ENCODE measurements around the gene DGKD.

The DGKD gene

DNA sequence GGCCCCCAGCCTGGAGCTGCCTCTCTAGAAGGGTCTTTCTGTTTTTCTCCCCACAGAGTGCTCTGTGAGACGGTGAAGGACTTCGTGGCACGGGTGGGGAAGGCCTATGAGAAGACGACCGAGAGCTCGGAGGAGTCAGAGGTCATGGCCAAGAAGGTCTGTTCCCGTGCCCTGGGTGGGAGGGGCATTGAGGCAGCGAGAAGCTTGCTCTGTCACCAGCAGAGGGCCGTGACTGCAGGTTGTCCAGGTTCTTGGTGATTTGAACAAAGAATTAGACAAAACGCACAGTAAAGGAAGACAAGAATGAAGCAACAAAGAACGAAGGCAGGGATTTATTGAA lies 93.9 kb downstream of the DGKD start:
- DNase-seq: no peak

DNA sequence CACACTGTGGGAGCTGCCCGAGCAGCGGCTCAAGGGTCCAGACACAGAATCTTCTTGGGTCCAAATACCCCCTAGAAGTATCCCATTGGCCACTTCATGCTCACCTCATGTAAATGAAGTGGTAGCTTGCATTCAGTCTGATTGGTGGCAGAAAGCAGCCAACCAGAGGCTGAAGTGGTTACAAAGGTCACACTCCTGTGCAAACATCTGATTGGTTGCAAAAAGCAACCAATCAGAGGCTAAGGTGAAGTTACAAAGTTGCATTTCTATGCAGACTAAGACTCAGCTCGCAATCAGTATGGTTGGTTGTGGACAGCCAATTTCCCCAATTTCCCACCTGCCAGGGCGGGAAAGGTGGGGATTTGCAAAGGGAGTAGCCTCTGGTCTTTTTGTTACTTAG lies 94.3 kb downstream of the DGKD start:
- DNase-seq: no peak

DNA sequence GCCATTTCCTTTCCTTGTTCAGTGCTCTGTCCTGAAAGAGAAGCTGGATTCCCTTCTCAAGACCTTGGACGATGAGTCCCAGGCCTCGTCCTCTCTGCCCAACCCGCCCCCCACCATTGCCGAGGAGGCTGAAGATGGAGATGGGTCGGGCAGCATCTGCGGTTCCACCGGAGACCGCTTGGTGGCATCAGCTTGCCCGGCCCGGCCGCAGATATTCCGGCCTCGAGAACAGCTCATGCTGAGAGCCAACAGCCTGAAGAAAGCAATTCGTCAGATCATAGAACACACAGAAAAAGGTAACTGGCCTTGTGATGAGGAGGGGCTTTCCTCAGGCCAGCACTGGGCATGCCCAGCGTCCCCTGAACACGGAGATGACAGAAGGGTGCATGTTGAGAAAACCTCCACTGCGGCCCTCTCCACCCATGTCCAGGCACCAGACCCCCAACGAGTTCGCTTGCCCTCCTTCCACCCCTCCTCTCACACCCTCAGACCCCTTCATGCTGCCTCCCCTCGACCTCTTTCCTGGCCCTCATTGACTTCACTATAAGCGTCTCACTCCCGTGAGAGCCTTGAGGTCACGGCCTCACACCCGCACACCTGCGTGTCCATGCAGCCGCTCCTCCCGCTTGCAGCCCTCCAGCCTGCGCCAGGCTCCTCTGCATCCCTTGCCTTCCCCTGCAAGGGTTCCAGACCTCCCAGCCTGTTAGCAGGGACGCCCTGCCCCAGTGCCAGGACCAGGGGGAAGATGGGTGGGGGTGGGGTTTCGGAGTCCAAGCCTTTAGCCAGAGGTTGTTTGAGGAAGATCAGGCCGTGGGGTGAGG lies 95.0 kb downstream of the DGKD start:
- DNase-seq: no peak

DNA sequence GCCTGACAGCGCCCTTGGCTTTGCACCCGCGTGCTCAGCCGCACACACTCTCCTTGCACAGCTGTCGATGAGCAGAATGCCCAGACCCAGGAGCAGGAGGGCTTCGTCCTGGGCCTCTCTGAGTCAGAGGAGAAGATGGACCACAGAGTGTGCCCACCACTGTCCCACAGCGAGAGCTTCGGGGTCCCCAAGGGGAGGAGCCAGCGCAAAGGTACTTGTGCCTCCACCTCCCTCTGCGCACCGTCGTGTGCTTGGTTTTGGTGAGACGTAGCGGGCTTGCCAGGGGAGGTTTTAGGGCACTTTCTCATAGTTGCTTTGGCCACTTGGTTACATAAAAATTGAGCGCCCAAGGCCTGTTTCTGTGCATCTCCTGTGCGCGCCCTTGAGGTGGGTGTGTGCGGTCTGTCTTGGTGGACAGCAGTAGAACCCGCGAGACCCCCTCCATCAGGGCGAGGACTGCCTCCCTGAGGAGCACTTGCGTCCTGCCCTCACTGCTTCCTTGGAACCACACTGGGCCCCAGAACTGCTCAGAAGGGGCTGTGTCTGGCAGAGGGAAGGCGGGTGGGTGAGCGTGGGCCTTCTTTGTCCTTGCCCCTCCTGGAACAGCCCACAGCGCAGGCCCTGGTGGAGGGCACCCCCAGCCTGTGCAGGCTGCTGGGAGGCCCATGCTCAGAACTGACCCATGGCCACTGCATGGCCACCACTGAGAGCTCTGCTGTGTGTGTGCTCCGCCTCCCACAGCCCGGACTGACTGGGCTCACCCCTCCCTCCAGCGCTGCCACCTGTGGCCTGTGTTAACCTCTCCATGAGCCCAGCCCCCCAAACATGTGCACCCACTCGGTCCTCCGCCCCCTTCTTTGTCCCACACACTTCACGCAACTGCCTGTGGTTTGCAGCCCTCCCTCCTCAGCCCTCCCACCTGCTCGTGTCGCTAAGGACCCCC lies 95.9 kb downstream of the DGKD start:
- no peak for DNase-seq

DNA sequence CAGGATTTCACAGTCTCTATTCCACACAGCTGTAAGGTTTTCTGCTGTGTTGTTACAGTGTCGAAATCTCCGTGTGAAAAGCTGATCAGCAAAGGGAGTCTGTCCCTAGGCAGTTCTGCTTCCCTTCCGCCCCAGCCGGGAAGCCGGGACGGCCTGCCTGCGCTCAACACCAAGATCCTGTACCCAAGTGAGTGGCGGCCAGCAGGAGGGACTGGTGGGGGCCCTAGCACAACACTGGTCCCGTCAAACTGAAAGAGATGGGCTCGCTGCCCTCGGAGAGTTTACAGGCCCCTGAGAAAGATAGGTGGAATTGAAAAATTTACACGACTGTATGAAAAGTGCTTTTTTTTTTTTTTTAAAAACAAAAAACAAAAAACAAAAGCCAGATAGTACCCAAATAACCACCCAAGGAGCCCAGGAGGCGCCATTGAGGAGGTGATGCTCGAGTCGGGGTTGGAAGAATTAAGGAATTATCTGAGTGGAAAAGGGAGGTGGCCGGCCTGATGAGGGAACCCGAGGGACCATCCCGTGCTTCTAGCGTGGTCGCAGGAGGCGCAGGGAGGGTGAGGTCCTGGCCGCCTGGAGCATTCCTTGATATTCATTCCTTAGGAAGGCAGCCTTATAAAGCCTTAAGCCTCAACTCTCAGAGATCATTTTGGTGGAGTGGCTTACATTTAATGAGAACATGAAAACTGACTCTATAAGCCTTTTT lies 96.7 kb downstream of the DGKD start:
- DNase-seq: no peak

DNA sequence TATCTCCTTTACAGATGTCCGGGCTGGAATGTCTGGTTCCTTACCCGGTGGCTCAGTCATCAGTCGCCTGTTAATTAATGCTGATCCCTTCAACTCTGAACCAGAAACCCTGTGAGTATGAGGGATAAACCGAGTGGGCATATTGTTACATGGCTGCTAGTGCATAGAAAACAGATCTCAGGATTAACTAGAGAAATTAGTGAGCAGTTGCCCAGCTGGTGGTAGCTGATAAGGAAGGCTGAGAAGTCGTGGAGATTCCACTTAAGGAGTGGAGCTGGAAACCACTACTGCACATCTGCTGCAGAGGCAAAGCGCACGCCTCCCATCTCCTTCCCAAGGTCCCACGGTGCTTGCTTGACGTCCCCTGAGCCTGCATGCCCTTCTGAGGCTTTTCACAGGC lies 97.7 kb downstream of the DGKD start:
- DNase-seq: no peak

DNA sequence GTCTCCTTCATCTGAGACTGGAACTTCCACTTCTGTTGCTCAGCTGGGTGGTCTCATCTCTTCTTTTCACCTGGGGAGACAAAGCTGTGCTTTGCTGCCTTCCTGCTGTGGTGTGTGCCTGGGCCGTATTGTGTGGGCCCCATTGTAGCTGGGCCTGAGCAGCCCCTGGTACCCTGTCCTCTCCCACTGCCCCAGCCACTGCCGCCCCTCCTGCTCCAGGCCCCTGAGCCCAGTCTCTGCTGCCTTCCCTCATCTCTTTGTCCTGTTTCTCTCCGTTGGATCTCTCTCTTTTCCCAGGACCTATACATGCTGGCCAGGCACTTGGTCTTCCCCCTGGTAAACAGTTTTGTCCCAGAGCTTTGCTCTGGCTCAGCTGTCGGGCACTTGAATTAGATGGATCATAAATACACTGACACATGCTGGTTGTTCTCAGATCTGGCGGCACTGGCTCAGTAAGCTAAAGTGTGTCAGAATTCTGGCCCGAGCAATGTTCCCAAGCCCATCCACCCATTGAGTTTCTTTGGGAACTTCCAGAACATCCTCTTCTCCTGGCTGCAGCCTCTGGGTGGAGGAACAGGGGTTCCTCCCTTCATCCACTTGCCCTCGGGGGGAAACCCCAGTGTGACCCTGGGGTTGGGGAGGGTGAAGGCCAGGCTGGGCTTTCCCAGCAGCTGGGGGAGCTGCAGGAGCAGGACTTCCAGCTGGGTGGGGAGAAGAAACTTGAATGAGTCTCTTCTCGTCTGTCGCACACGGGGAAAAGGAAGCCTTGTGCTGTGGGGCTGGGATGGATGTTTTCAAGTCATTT lies 99.0 kb downstream of the DGKD start:
- DNase-seq: no peak

DNA sequence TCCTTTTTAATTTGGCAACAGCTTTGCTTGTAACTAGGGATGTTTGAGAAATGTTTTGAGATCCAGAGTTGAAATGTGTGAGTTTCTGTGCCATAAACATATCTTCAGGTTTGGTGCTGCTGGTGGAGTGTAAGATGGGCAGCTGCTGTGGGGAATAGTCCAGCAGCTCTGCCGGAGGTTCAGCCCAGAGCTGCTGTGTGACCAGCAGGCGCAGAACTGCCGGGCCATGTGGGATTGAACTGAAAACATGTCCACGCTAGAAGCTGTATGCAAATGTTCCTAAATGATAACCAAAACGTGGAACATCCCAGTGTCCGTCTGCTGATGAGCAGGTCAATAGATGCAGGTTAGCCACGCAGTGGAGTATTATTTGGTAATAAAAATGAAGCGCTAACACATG lies 99.6 kb downstream of the DGKD start:
- no peak for DNase-seq

DNA sequence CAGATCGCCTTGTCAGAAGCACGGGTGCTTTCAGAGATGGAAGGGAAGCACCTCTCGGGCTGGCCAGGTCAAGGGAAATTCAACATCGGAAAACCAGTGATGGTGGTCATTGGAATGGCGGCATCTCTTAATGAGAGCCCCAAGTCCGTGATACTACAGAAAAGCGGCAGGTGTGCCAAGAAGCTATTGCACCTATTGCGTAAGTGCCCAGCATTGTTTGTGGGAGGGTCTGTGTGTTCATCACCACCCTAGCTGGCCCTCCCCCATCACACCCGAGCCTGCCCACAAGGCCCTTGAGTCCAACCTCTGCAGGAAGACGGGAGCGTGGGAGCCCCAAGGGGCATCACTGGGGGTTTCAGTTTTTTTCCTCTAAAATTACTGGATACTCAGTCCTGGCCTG lies 100.7 kb downstream of the DGKD start:
- no peak for DNase-seq

DNA sequence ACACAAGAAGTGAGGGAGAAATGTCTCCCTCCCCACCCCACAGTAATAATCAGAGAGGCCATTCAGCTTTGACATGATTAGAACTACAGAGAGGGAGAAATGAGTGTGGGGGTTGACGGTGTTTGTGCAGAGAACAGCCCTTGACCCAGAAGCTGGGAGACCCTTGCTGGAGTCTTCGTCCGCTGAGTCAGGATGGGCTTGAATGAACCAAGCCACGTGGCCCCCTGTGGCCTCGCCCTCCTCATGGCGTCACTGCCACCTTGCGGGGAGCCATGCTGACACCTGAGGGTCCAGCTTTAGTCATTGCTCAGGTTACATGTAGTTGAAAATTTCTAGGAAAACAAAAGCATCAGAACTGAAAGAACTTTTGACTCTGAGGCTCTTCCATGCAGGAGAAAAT lies 101.2 kb downstream of the DGKD start:
- no peak for DNase-seq

DNA sequence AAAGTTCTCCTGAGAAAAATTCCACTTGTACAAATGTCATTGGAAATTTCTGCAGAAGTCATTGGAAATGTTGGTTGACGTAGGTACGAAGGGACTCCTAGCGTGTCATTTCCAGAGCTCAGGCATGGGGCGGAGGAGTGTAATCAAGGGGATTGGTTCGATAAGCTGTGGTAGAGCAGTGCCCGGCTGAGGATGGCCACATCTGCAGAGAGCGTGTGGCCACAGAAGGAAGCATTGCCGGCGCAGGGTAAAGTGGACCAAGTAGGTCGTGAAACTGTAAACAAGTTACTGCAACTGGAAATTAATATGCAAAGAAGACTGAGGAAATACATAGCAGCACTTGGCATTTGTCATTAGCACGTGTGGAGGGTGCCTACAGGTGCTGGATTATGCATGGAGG lies 101.8 kb downstream of the DGKD start:
- DNase-seq: no peak

DNA sequence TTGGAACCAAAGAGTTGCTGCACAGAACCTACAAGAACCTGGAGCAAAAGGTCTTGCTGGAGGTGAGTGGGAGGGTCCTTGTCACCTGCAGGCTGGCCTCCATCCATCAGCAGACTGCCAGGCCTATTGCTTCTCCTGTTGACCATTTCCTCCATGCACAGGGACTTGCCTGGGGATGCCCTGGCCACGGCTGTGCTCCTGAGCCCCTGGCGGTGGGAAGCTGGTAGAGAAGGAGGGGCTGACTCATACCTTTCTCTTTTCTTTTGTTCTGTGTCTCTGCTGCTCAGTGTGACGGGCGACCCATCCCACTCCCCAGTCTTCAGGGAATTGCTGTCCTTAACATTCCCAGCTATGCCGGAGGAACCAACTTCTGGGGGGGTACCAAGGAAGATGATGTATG lies 102.6 kb downstream of the DGKD start:
- no peak for DNase-seq

DNA sequence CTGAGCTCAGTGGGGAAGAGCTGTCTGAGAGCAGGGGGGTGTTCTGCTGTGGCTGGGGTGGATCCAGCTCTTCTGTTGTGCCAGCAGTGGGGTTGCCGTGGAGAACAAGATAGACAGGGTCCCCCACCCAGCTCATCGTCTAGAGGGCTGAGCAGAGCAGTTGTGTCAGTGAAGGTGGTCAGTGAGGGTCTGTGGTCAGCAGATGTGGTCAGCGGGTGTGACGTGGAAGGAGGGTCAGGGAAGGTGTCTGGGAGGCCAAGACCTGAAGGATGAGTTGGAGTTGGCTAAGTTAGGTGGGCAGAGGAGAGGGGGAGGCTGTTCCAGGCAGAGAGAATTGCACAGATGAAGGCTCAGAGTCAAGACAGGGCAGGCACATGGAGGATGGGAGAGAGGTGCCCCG lies 103.1 kb downstream of the DGKD start:
- no peak for DNase-seq

DNA sequence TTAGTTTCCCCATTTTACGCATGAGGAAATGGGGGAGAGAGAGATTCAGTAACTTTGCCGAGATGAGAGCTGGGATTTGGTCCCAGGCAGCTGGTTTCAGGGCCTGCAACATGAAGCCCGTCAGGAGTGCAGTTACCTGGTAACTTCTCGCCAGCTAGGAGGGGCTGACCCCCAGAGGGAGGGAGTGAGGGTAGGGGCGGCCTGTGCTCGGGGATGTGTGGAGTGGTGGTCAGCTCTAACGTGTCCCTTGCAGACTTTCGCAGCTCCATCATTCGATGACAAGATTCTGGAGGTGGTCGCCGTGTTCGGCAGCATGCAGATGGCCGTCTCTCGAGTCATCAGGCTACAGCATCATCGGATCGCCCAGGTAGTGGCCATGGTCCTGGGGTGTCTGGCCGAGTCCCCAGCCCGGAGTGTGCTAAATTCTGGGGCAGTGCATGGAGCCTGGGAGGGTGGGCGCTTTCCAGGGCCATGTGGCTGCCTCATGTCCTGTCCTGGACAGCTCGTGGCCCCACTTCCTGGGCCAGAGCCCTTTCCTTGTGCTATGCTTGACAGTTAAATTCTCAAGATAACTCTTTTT lies 103.8 kb downstream of the DGKD start:
- DNase-seq: no peak

DNA sequence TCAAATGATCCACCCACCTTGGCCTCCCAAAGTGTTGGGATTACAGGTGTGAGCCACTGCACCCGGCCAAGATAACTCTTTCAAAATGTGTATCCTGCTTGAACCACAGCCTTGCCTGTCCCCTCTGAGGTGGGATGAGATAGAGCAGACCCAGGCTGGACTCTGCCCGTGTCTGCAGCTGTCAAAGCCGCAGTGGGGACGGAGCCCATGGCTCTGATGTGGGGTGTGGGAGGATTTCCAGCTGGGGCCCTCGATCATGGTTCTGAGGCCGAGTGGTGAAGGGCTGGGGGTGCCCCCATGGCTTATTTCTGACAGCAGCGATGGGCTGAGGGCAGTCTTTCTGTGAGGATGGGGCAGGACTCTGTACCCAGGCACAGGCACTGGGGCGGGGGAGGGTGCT lies 104.5 kb downstream of the DGKD start:
- no peak for DNase-seq

DNA sequence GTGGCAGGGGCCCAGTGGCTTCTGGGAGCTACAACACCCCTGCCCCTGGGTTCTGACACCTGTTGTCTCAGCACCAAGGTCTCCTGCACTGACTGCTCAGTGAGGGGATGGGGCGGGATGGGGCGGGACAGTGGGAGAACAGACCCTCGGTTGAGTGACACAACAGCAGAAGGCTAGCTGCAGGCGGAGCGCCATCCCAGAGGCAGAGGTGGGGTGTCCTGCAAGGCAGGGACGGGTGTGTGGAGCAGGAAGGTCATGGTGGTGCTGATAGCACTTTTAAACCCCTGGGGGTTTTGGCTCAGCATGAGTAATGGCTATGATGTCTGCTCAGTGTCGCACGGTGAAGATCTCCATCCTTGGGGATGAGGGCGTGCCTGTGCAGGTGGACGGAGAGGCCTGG lies 105.1 kb downstream of the DGKD start:
- no peak for DNase-seq

DNA sequence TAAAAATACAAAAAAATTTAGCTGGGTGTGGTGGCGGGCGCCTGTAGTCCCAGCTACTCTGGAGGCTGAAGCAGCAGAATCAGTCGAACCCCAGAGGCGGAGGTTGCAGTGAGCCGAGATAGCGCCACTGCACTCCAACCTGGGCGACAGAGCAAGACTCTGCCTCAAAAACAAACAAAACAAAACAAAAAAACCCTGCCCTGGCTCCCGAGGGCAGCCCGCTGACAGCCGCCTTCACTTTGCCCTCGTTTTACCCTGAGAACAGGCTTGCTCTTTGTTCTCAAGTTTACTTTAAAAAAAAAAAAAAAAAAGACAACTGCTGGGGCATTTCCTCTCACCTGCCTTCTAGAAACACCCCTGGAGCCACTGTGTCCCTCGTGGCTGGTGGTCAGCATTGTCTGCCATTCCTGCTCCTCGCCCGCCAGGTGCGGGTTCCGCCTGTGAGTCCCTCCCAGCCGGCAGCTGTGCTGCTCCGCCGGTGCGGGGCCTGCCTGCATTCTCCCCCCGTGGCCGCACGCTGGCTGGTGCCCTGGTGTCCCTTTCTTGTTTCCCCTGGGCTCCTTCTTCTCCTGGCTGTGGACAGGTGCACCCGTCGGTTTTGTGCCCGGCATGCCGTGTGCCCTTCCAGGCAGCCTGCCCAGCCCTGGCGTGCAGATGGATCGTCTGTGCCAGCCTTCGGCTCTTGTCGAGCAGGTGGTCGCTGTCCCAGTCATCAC lies 106.6 kb downstream of the DGKD start:
- DNase-seq: no peak

DNA sequence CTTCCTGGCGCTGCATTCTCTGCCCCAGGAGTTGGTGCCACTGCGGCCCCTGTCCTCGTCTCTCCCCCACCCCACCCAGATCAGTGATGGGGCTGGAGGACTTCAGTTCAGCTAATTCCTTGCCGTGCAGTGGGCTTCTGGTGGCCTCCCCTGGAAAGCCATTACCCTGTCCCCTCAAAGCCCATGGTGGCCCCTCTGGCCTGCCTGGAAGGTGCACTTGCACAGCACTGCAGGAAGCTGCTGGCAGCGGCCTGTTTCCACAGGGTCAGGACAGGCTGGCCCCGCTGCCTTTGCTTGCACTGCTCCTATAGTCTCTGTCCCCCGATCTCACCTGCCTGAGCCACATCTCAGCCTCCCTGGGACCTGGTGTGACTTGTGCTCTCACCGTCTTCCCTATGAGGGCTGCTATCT lies 107.2 kb downstream of the DGKD start:
- DNase-seq: no peak

DNA sequence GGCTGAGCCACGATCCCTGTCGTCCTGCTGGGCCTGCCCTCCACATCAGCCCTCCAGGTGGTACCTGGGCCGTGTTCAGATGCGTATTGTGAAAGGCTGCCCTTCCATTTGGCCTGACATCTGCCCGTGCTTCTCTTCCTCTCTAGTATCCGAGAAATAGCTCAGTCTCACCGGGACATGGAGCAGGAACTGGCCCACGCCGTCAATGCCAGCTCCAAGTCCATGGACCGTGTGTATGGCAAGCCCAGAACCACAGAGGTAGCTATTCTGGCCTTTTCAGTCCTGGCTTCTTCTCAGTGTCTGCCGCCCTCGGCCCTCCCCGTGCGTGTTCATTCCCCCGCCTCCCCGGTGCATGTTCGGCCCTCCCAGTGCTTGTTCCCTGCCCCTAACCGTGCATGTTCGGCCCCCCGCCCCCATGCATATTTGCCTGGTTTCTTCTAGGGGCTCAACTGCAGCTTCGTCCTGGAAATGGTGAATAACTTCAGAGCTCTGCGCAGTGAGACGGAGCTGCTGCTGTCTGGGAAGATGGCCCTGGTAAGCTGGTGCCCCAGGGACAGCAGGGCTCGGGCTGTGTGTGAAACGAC lies 108.0 kb downstream of the DGKD start:
- DNase-seq: no peak

DNA sequence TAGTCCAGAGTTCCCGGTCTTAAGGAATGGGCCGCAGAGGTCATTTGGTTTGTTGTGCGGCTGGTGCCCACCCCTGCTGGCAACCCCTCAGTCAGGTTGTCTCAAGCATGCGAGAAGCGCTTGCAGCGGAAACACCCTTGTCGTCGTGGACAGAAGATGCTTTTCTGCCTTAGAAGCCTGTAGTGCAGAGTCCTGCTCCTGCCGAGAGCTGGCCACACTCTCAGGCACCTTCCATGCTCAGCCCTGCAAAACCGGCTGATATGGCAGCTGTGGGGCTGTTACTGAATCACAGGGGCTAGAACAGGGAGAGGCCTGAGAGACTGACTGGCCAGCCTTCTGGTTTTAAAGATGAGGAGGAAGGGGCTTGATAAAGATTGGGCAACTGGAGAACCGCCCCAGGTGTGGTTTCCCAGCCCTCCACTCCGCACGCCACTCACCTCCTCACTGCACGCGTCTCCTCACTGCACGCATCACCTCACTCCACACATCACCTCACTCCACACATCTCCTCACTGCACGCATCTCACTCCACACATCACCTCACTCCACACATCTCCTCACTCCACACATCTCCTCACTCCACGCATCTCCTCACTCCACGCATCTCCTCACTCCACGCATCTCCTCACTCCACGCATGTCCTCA lies 108.7 kb downstream of the DGKD start:
- DNase-seq: no peak

DNA sequence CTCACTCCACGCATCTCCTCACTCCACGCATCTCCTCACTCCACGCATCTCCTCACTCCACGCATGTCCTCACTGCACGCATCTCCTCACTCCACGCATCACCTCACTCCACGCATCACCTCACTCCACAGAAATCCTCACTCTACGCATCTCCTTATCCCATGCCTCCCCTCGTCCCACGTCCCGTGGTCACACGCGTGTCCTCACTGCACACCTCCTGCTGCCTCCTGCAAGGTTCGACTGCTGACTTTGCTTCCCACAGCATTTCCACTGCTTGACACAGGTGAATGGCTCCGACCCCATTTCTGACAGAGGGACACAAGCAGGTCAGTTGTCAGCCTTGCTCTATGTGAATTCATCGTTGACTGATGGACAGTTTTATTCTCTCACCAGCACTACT lies 109.3 kb downstream of the DGKD start:
- DNase-seq: no peak
